COLO668 (cell line): ENCODE measurements around the gene PDZK1.
A peak's percentile ranks its signal among the peaks of the same experiment; 100 is the strongest.
"Not testable (repeated sequence)": the region's sequence is repeated elsewhere in the genome, so short reads cannot be mapped to it uniquely, and the experiment has no call there.

Experiments used
- DNase-seq: peaks from one replicate; lab custom pipeline; 2025; ENCODE audit not compliant: unreplicated experiment; lab: John Stamatoyannopoulos, UW

PDZK1 gene

DNA sequence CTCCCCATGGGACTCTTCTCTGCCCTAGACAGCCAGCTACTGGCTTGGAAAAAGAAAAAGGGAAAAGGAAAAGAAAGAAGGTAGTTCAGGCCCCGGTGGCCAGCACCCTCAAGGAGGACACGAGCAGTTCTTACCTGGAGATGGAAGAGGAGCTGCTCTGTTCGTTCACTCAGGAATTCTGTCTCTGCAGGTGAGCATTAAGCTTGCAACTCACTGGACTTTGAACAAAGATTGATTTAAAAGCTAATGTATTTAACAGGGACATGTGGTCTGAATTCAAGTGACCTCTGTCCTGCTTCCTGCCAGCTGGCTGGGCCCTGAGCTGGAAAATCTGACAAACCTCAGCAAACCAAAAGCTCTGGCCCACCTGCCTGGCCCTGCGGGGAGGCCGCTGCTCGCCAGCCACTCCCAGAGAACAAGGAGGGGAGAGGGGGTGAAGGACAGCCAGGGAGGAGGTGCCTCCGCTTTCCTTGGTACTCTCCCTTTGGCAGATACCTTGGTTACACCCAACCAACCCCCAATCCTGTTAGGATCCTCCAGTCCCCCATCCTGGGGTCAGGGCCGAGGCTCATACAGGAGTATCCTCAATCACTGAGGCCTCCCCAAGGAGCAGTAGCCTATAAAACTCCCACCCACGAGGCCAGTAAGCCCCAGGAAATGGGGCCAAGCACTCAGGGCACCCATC is at the start of gene PDZK1:
Gene PDZK1, minus strand, starts transcription at position 186 of the 685 bp plus-strand sequence. CDS start 19,347 bp downstream, outside the sequence.
- no peak for DNase-seq

GRCh38 chr1:145751491-145752037 is 44.4 kb upstream of the PDZK1 start:
- no peak for DNase-seq

DNA sequence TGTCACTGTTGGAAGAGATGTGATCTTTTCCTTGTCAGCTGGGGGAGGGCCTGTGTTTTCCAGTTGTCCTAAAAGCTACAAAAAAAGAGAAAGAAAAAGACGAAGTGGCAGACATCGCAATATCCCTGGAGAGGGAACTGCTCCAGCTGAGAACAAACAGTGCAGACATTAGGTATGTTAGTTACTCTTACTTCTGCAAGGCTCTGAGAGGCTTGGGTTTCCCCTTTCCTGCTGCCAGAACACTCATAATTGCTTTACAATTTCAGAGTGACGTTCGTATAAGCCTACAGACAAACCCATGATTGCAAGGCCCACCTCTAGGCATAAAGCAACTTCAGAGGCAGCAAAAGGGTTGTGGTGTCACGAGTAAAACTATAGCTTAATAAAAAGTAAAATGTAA is 43.3 kb upstream of the PDZK1 start:
- no peak for DNase-seq

DNA sequence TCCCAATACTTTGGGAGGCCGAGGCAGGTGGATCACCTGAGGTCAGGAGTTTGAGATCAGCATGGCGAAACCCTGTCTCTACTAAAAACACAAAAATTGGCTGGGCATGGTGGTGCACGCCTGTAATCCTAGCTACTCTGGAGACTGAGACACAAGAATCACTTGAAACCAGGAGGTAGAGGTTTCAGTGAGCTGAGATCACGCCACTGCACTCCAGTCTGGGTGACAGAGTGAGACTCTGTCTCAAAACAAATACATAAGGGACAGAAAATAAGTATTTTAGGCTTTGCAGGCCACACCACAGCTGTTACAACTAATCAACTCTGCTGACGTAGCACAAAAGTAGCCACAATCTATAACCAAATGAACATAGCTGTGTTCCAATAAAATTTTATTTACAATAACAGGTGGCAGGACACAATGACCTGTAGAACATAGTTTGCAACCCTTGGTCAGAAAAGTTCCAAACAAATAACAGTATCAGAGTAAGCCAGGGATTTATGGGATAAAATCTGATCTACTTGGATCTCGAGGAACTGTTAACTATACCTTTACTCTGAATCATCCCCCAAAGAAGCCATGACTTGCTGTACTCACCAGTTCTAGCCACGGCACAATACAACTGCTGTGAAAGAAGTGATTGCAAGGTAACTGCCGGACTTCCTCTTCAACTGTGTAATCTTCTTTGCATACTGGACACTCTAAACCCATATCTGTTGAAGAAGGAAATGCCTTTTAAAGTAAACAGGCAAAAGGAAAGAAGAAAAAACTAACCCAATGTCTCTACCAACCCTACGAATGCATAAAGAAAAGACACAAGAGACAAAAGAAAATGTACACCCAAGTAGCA is 40.5 kb upstream of the PDZK1 start:
- no peak for DNase-seq

DNA sequence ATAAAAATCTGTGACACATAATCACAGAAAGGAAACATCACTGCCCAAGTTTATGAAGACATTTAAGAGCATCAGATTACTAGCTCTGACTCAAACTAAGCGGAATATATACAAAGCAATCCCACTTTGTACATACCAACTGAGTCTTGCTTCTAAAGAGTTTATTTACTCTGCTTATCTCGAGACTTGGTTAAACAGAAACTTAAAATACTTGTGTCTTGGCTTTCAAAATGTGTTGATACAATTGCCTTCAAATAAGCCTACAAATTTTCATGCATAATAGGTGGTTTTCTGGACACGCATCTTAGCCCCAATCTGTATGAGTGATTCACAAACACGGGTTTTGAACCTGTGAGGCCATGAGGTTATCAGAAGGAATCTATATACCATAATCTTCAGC is 33.1 kb upstream of the PDZK1 start:
- DNase-seq, result no peak

GRCh38 chr1:145736191-145736590 is 29.0 kb upstream of the PDZK1 start:
- DNase-seq, result no peak

DNA sequence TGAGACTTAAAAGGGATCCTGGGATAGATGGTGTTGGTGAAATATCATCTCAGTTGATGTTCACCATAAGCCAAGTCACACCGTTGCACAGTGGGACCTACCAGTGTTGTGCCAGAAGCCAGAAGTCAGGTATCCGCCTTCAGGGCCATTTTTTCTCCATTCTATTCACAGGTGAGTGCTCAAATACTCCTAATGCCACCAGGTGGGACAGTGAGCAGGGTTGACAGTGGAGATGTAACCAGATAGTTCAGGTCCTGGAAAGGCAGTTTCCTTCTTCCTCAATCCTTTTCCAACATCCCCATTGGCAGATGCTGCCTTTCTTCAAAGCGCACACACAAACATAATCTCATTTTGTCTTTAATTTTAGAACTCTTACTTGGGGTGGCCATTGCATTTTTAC is 23.7 kb upstream of the PDZK1 start:
- DNase-seq, result no peak

DNA sequence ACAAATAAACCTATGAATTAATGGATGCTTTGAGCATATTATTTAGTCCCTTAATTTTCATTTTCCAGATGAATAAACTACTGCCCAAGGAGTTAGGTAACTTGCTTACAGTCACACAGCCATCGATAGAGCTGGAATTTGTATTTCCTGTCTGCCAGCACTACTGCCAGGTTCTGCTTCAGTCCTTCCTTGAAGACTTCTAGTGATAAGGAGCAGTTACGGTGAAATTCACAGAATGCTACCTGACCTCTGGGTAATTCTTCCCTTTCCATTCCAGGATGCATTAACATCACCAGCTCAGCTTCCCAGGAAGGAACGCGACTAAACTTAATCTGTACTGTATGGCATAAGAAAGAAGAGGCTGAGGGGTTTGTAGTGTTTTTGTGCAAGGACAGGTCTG is 23.3 kb upstream of the PDZK1 start:
- DNase-seq, result no peak

GRCh38 chr1:145729666-145730436 is 22.7 kb upstream of the PDZK1 start:
- no peak for DNase-seq

- DNase-seq, result no peak
Observed at GRCh38 chr1:145729196-145729595, 22.0 kb upstream of the PDZK1 start.

DNA sequence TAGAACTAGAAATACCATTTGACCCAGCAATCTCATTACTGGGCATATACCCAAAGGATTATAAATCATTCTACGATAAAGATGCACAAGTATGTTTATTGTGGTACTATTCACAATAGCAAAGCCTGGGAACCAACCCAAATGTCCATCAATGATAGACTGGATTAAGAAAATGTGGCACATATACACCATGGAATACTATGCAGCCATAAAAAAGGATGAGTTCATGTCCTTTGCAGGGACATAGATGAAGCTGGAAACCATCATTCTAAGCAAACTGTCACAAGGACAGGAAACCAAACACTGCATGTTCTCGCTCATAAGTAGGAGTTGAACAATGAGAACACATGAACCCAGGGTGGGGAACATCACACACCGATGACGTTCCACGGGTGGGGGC is 19.0 kb upstream of the PDZK1 start:
- not testable (repeated sequence) for DNase-seq

GRCh38 chr1:145720878-145721671 is 13.9 kb upstream of the PDZK1 start:
- DNase-seq, result peak; percentile 69

DNA sequence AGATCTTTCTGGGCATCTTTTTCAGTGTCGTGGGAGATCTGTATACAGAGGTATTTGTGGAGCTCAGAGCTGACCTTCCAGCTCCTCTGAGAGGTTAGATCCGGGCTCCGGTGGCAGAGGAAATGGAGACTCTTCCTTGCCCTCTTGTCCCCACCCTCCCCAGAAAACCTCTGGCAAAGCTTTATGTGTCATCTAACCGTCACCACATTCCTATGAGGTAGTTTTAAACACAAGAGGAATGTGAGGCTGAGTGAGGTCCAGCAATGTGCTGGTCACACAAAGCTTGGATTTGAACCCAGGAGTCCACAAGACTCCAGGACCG is 13.3 kb upstream of the PDZK1 start:
- no peak for DNase-seq

DNA sequence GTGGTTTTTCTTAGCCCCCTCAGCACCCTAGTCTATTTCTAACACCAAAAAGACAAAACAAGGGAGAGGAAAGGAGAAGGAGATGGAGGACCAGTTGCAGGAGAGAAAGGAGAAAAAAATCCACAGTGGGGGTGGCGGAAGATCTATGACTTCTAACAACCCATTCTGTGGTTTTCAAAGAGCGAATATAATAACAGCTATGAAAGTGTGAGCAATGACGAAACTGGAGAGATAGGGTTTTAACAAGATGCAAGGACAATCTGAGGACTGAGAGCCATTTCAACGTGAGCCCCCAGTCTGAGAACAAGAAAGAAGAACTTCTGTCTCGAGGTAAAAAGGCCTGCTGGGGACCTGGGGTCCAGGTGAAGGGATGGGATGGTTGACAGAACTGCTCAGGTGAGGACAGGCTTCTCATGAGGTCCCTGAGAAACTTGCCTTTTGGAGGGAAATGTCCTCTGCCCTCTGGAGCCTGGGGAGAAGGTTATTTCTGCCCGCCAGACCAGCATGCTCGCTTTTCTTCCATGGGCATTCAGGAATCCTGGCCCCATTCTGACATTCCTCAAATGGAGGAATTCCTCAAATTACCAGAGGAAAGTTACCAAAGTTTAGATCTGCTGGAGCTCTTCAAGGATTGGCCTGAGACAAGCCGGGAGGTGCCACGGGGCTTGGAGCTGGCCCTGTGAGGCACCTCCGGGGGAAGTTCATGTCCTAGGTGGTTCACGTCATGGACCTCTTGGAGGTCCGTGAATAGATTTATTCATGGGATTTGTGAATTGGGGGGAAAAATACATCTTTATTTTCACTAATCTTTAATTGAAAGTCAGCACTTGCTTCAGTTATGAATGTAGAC is 12.3 kb upstream of the PDZK1 start, which contains the start of gene CD160:
Gene CD160, plus strand, starts transcription at position 270 of the 850 bp plus-strand sequence. CDS start 8,829 bp downstream, outside the sequence.
- no peak for DNase-seq

DNA sequence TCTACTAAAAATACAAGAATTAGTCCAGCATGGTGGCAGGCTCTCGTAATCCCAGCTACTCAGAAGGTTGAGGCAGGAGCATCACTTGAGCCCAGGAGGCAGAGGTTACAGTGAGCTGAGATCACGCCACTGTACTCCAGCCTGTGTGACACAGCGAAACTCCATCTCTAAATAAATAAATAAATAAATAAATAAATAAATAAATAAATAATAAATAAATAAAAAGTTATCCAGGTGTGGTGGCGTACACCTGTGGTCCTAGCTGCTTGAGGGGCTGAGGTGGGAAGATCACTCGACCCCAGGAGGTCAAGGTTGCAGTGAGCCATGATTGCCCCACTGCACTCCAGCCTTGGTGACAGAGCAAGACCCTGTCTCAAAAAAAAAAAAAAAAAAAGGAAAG is 11.3 kb upstream of the PDZK1 start:
- DNase-seq, result not testable (repeated sequence)

- no peak for DNase-seq
Observed at GRCh38 chr1:145717833-145718232, 10.7 kb upstream of the PDZK1 start.

- DNase-seq, result no peak
Observed at GRCh38 chr1:145716641-145717345, 9.6 kb upstream of the PDZK1 start.

DNA sequence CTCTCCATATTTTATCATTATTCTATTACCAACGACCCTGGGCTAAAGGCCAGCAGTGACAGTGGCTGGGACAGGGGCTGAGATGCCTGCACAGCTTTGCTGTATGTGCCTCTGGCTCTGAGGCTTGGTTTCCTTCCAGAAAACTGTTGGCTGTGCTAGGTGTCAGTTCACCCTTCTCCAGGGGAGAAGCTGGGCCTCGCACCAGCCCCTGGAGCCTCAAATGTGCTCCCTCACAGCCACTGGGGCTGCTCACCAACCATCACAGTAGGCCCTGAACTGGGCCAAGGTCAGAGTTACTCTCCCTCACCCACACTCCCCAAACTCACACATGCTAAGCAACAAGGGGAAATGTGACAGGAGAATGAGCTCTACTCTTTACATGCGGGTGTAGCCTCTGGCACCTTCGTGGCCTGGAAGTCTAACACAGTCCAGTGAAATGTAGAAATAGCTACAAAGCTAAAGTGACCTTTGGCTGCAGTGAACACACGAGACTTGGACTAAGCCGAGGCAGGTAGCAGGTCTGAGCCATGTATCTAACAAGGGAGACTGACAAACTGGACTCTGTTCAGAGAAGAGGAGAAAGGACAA is 7.5 kb upstream of the PDZK1 start:
- DNase-seq, result no peak

- no peak for DNase-seq
Observed at GRCh38 chr1:145711213-145711651, 4.1 kb upstream of the PDZK1 start.
